Thoracic aorta (tissue), 2 donors: ENCODE measurements around the gene NFE2L1. TPM values are rescaled to one million over a fixed set of nuclear protein-coding genes. Genes with fewer than 3 reads are reported as not detected.

ENCODE experiments used
- ATAC-seq: fragments of 150-250 bp; one replicate; pipeline ENCODE4 v1.8.0; 2017; ENCODE audit warnings: low read depth; ENCODE audit not compliant: insufficient number of reproducible peaks, low FRiP score
- DNase-seq: peaks from one replicate; pipeline ENCODE4 v3.0.0-alpha.2; 2020; ENCODE audit warnings: low spot score
- H3K27ac ChIP-seq, 2 donors: fragments of 200-600 bp; sonication (generic); 1 replicate in 1 of 2; 2 replicates in 1 of 2; pipeline ENCODE4 v1.5.1; 2016; ENCODE audit warnings: mild to moderate bottlenecking in 2 of 2, moderate library complexity in 2 of 2
- H3K27me3 ChIP-seq: fragments of 200-600 bp; sonication (generic); replicated peaks from 2 replicates; pipeline ENCODE4 v1.6.0; 2016; ENCODE audit warnings: mild to moderate bottlenecking; ENCODE audit not compliant: insufficient read depth
- H3K36me3 ChIP-seq: fragments of 200-600 bp; sonication (generic); one replicate; pipeline ENCODE4 v1.5.1; 2016
- H3K4me1 ChIP-seq, 2 donors: fragments of 200-600 bp; sonication (generic); 1 replicate in 1 of 2; 2 replicates in 1 of 2; pipeline versions ENCODE4 v1.5.1 to v1.6.0; 2016; ENCODE audit warnings: low read depth in 2 of 2, mild to moderate bottlenecking in 1 of 2; ENCODE audit not compliant: control insufficient read depth in 1 of 2
- H3K4me3 ChIP-seq: fragments of 200-600 bp; sonication (generic); 2 replicates; pipeline ENCODE4 v1.5.1; 2016; ENCODE audit warnings: mild to moderate bottlenecking
- H3K9me3 ChIP-seq: fragments of 200-600 bp; sonication (generic); 2 replicates; pipeline ENCODE4 v1.5.1; 2016
- CTCF ChIP-seq: fragments of 200-600 bp; sonication (generic); IDR thresholded peaks from one replicate; pipeline ENCODE4 v1.5.1; 2019; ENCODE audit warnings: antibody characterized with exemption
- total RNA-seq, 2 donors: library from RNA; depleted of rRNA; stranded (reverse); fragments of >200 nt; gene quantifications; one replicate each; pipeline versions ENCODE4 v1.1.0 to v1.2.3, GENCODE V29; 2016

The NFE2L1 gene
- total RNA-seq, 2 donors from 2014 or later, result 131 to 155 TPM

GRCh38 chr17:48002916-48003416 is 45.2 kb upstream of the NFE2L1 start:
- no peaks in the 10 kb centered on the region for H3K9me3 ChIP-seq
- ATAC-seq (no peak), DNase-seq (no peak)
- no peaks in the 10 kb centered on the region for H3K27me3 ChIP-seq
- no peaks in the 10 kb centered on the region for H3K36me3 ChIP-seq
- no peak overlapping the region for H3K27ac ChIP-seq
- H3K4me3 ChIP-seq, result no peak overlapping the region
- peaks cover 0 to 8% of the 10 kb centered on the region in 2 donors for H3K4me1 ChIP-seq
- no peak for TF ChIP-seq CTCF

- TF ChIP-seq CTCF, result no peak
- Histone ChIP-seq H3K4me3 (no peak overlapping the region), H3K27ac (no peak overlapping the region), H3K27me3 (no peaks in the 10 kb centered on the region), H3K36me3 (no peaks in the 10 kb centered on the region), H3K9me3 (no peaks in the 10 kb centered on the region), H3K4me1 (peaks cover 0 to 8% of the 10 kb centered on the region in 2 donors)
- ATAC-seq, result no peak
- DNase-seq, result no peak
Measured at GRCh38 chr17:48003417-48004151, 44.6 kb upstream of the NFE2L1 start.

GRCh38 chr17:48004983-48005382 is 43.2 kb upstream of the NFE2L1 start:
- TF ChIP-seq CTCF, result no peak
- ATAC-seq (no peak), DNase-seq (no peak)
- Histone ChIP-seq H3K27me3 (no peaks in the 10 kb centered on the region), H3K4me1 (peaks cover 0 to 8% of the 10 kb centered on the region in 2 donors), H3K27ac (no peak overlapping the region), H3K36me3 (no peaks in the 10 kb centered on the region), H3K9me3 (no peaks in the 10 kb centered on the region), H3K4me3 (no peak overlapping the region)

GRCh38 chr17:48006936-48007709 is 41.0 kb upstream of the NFE2L1 start:
- Histone ChIP-seq H3K9me3 (no peaks in the 10 kb centered on the region), H3K4me1 (peaks cover 7 to 10% of the 10 kb centered on the region in 2 donors), H3K36me3 (no peaks in the 10 kb centered on the region), H3K4me3 (no peak overlapping the region), H3K27me3 (no peaks in the 10 kb centered on the region), H3K27ac (no peak overlapping the region)
- TF ChIP-seq CTCF, result no peak
- ATAC-seq (no peak), DNase-seq (no peak)

- DNase-seq (no peak), ATAC-seq (no peak)
- Histone ChIP-seq H3K4me3 (no peak overlapping the region), H3K27ac (no peak overlapping the region), H3K9me3 (no peaks in the 10 kb centered on the region), H3K27me3 (no peaks in the 10 kb centered on the region), H3K36me3 (no peaks in the 10 kb centered on the region), H3K4me1 (peaks cover 4 to 28% of the 10 kb centered on the region in 2 donors)
- no peak for TF ChIP-seq CTCF
Measured at GRCh38 chr17:48010193-48010592, 38.0 kb upstream of the NFE2L1 start.
